Aorta (tissue), 5 donors: ENCODE data around the gene GOLGA6L2. TPM values are rescaled to one million over a fixed set of nuclear protein-coding genes. Genes with fewer than 3 reads are reported as not detected.
"Not testable (repeated sequence)": the region's sequence is repeated elsewhere in the genome, so short reads cannot be mapped to it uniquely, and the experiment has no call there.

Source experiments
- ATAC-seq: fragments of 200-7000 bp; cut with Tn5 transposase; one replicate; pipeline ENCODE4 v1.9.1; 2022; ENCODE audit warnings: moderate library complexity; ENCODE audit not compliant: low FRiP score
- DNase-seq, 2 donors: peaks; one replicate each; pipeline ENCODE4 v3.0.0-alpha.2; 2020
- H3K27ac ChIP-seq, 2 donors: one replicate each; pipeline ENCODE4 v1.5.1; 2013; ENCODE audit warnings: low read length in 2 of 2, mild to moderate bottlenecking in 2 of 2, moderate library complexity in 2 of 2, control low read depth in 1 of 2, inconsistent platforms in 1 of 2, low read depth in 1 of 2
- H3K27me3 ChIP-seq, 2 donors: one replicate each; pipeline ENCODE4 v1.6.1; 2013; ENCODE audit warnings: control low read depth in 1 of 2, low read length in 1 of 2, mild to moderate bottlenecking in 1 of 2, moderate library complexity in 1 of 2; ENCODE audit not compliant: insufficient read depth in 2 of 2, control insufficient read depth in 1 of 2
- H3K36me3 ChIP-seq, 2 donors: one replicate each; pipeline ENCODE4 v1.6.1; 2013; ENCODE audit warnings: control low read depth in 1 of 2, low read length in 1 of 2, mild to moderate bottlenecking in 1 of 2; ENCODE audit not compliant: insufficient read depth in 2 of 2, control insufficient read depth in 1 of 2
- H3K4me1 ChIP-seq, 2 donors: one replicate each; pipeline ENCODE4 v1.6.1; 2013; ENCODE audit warnings: low read length in 2 of 2, control low read depth in 1 of 2, mild to moderate bottlenecking in 1 of 2, moderate library complexity in 1 of 2; ENCODE audit not compliant: insufficient read depth in 2 of 2, control insufficient read depth in 1 of 2
- H3K4me3 ChIP-seq, 2 donors: one replicate each; pipeline ENCODE4 v1.5.1; 2013; ENCODE audit warnings: low read length in 2 of 2, control low read depth in 1 of 2, mild to moderate bottlenecking in 1 of 2
- H3K9me3 ChIP-seq: one replicate; pipeline ENCODE4 v1.6.1; 2013; ENCODE audit warnings: mild to moderate bottlenecking, low read length; ENCODE audit not compliant: control insufficient read depth
- WGBS, 2 donors: extraction: QIAGEN DNeasy Blood & Tissue Kit; methylation state at CpG; one replicate each; pipeline ENCODE4 v1.1.7; 2013; 5-methylcytosine and 5-hydroxymethylcytosine counted together
- intact Hi-C, 2 donors: fragments of 100-400 bp; cut with DNase I; formaldehyde crosslinking; loops; one replicate each; pipeline versions ENCODE4 v1.14.2 to v1.15.0; 2022
- polyA plus RNA-seq, 2 donors: library from polyadenylated mRNA; stranded (reverse); fragments of 200-250 nt; gene quantifications; one replicate each; pipeline ENCODE4 v1.2.3, GENCODE V29; 2013
- total RNA-seq, 2 donors: library from RNA; stranded (reverse); fragmentation: NEBNext Ultra II Directional; extraction: Animal tissue kit (Norgen Biotek cat#: 25700); gene quantifications; one replicate each; pipeline ENCODE4 v1.2.1, GENCODE V29; 2021
- donor health status: healthy with polysubstance abuse.
- donor health status: Bipolar disorder and iron deficiency.
- donor health status: DM: no; HTN: no; CAD: no.
- donor health status: DM: no; HTN: no; CAD: no.
- donor health status: DM: yes; HTN: yes; CAD: no.

Gene GOLGA6L2
- total and polyA plus RNA-seq, 4 donors, result 0.13 TPM; not detected in 3

DNA sequence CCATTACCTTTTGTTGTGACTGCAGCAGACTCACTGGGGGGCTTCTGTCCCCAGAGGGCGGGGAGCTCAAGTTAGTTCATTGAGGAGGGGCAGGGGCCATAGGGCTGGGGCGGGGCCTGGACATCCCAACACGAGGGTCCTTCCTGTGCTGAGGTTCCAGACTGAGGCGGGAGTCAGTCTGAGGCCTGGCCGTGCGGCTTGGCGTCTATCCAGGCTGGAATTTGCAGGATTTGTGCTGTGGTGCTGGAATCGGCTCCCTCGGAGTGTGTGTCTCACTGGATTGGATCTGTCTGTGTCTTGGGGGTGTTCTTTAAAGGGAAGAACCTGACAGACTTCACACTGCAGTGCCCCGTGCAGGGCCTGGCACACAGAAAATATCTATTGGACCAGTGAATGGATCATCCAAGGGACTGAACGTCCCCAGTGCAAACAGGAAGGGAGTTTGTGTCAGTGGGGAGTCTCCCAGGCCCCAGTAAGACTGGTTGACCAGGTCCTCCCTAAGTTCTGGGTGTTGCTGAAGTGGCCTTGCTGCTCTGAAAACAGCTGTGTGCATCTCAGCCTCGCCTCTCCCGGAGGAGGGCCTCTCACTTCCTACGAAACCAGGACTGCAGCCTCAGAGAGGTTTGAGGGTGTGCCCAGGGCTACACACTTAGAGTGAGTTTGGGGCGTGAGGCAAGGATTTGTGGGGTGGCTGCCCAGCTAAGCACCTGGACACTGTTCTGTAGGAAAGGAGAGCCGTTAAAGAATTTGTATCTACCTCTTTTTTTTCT, 26.1 kb downstream of the GOLGA6L2 start:
- Histone ChIP-seq H3K4me1 (peaks cover 0 to 2% of the 10 kb centered on the region in 2 donors), H3K27ac (peak overlapping the region in 1 of 2 donors; percentile 35), H3K4me3 (no peak overlapping the region), H3K36me3 (no peaks in the 10 kb centered on the region), H3K9me3 (no peaks in the 10 kb centered on the region), H3K27me3 (no peaks in the 10 kb centered on the region)
- ATAC-seq (peak; percentile 40), DNase-seq (peak in 1 of 2 donors; percentile 75)
- 43 to 45% methylated on average over 16 of the region's 16 CpGs for WGBS, 2 donors
- intact Hi-C loops, result loop anchor here in 1 of 2 donors (10.0 kb wide), 1 partner anchor 46 kb away; no protein-coding TSS in a partner anchor

DNA sequence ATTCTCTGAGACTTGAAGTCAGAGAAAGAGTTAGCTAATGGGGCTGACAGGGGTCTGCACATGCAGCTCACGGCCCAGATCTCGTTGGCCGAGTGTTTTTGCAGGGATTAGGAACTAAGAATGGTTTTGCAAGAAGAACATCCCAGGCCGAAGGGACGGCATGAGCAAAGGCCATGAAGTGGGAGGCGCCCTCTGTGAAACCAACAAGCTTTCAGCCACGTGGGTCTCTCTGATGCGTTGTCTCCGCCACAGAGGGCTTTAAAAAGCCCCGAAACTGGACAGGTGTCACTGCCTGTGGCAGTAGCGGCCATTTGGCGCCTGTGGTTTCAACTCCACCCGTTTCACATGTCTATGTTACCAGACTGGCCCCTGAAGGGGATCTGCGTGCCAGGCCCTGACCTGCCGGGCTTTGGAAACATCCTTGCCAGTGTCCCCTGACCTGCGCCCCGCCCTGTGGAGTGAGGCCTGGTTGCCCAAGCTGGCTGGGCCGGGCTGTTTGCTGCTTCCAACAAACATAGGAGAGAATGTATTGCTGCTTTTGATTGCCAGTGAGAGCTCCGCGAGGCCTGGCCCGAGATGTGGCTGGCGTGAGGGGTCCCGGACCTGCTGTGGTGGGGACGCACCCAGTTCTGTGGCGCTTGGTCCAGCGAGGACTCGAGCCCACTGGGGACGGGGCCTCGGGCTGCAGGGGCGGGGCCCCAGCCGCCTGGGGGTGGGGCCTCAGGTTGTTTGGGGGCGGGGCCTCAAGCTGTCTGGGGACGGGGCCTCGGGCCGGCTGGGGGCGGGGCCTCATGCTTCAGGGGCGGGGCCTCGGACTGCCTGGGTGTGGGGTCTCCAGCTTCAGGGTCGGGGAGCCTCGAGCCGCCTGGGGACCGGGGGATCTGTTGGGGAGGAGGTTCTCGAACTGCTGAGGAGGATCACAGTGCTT, 30.4 kb downstream of the GOLGA6L2 start:
- intact Hi-C loops, result no loop called here
- 88% methylated on average over 40 to 43 of the region's 43 CpGs for WGBS, 2 donors

DNA sequence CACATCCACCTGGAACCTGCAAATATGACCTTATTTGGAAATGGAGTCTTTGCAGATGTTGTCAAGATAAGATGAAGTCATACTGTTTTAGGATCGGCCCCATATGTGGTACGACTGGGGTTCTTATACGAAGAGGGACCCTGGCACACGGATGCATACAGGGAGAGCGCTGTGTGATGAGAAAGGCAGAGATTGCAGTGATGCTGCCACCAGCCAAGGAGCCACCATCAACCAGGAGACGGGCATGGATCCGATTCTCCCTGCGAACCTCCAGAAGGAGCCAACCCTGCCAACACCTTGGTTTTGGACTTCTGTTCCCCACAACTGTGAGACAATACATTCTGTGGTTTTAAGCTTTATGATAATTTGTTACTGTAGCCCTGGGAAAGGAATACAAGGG, 31.2 kb downstream of the GOLGA6L2 start:
- ATAC-seq, H3K4me3 ChIP-seq, intact Hi-C loops, H3K9me3 ChIP-seq, H3K27ac ChIP-seq, H3K4me1 ChIP-seq, H3K27me3 ChIP-seq, H3K36me3 ChIP-seq: not testable (repeated sequence)
- peak in 1 of 2 donors; percentile 20 for DNase-seq
- WGBS, 2 donors, result 93 to 95% methylated on average over 8 of the region's 8 CpGs

More for the DNA sequence above, 30.4 kb downstream of the GOLGA6L2 start:
- Histone ChIP-seq H3K27ac (no peak overlapping the region), H3K27me3 (no peaks in the 10 kb centered on the region), H3K4me1 (no peaks in the 10 kb centered on the region), H3K36me3 (no peaks in the 10 kb centered on the region), H3K9me3 (no peaks in the 10 kb centered on the region), H3K4me3 (no peak overlapping the region)
- ATAC-seq (no peak), DNase-seq (peak; percentile 28 to 62)

DNA sequence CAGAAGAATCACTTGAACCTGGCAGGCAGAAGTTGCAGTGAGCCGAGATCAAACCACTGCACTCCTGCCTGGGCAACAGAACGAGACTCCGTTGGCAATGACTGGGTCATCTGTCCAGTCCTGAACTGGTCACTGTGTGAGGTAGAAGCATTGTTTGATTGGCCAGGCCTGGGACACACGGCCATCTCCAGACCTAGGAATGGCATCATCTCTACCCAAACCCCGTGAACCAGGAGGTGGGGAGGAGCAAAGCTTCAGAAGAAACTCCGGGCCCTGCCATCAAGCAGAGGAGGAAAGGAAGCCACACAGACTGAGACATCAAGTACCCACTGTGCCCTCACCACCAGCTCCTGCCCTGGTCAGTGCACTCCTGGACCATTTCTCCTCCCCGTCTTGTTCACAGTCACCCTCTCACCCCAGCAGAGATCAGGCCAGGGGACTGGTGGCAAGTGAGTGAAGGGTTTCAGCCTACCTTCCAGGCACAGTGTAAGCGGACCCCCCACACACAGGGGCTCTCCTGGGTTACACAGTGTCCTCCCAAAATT, 31.6 kb downstream of the GOLGA6L2 start:
- H3K36me3 ChIP-seq, result no peaks in the 10 kb centered on the region
- H3K27me3 ChIP-seq, result no peaks in the 10 kb centered on the region
- H3K27ac ChIP-seq, result no peak overlapping the region
- H3K9me3 ChIP-seq, result no peaks in the 10 kb centered on the region
- ATAC-seq (no peak), DNase-seq (peak; percentile 2 to 22)
- intact Hi-C loops, result no loop called here
- WGBS, 2 donors, result 90 to 91% methylated on average over 8 of the region's 8 CpGs
- no peak overlapping the region for H3K4me3 ChIP-seq
- no peaks in the 10 kb centered on the region for H3K4me1 ChIP-seq

DNA sequence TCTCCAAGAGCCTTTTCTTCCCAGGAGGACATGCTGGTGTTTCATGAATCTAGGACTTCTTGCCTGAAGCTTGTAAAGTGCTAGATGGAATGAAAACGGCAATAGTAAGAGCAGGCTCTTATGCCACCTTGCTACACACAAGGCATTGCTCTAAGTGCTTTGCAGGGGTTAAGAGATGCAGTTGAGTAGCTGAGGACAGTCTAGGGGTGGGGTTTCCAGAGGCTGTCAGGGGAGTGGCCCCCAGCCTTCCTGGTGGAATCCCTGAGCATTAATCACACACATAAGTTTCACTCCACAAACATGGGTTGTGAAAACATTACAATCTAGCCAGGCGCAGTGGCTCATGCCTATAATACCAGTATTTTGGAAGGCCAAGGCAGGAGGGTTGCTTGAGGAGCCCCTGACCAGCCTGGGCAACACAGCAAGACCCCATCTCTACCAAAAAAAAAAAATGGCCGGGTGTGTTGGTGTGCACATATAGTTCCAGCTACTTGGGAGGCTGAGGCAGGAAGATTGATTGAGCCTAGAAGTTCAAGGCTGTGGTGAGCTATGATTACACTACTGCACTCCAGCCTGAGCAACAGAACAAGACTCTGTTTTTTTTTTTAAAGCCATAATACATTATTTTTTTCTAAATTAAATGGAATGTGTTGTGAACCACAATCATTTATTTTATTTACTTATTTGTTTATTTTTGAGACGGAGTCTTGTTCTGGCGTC, 34.0 kb downstream of the GOLGA6L2 start:
- H3K27ac ChIP-seq, H3K4me3 ChIP-seq, H3K36me3 ChIP-seq, H3K9me3 ChIP-seq, ATAC-seq, intact Hi-C loops, H3K27me3 ChIP-seq, H3K4me1 ChIP-seq: not testable (repeated sequence)
- DNase-seq, result peak; percentile 9 to 12
- 68 to 73% methylated on average over 5 of the region's 5 CpGs for WGBS, 2 donors

DNA sequence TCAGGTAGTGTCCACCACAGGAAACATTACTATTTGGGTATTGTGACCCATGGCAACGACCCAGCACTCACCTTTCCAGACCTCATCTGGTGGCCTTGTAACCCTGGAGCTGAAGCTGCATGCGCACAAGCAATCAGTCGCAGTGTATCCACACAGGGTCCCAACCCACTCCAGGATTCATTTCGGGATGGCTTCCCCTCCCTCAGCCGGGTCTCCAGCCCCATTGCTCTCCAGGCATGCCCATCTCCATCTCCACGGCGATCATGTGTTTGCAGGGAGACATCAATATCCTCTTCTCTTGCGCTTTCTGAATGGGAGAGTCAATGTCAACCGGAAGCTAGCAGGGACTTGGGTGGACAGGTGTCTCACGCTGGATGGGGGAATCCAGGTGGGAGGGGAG, 35.2 kb downstream of the GOLGA6L2 start:
- DNase-seq, result peak; percentile 3 to 59
- WGBS, 2 donors, result 86 to 88% methylated on average over 10 of the region's 10 CpGs
- Histone ChIP-seq H3K27ac (no peak overlapping the region), H3K4me1 (no peaks in the 10 kb centered on the region), H3K27me3 (no peaks in the 10 kb centered on the region), H3K4me3 (no peak overlapping the region), H3K36me3 (no peaks in the 10 kb centered on the region), H3K9me3 (no peaks in the 10 kb centered on the region)
- no peak for ATAC-seq
- intact Hi-C loops, result no loop called here

DNA sequence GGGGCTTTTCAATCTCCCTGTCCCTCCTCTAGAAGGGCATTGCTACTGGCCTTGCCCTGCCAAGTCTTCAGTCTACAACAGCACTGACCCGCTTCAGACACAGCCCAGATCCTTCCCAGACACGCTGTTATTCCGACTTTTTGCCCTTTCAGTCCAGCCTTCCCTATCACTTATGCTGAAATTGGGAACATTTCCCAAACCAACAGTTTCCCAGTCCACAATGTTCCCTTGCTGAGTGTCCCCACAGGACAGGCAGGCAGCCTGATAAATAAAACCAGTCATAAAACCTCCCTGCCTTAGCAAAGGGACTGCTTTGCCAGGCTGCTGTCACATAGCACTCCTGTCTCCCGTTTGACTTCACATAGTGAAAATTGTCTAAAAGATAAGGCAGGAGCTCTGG, 43.5 kb downstream of the GOLGA6L2 start:
- Histone ChIP-seq H3K4me1 (peaks cover 3 to 7% of the 10 kb centered on the region in 2 donors), H3K36me3 (no peaks in the 10 kb centered on the region), H3K27me3 (no peaks in the 10 kb centered on the region), H3K27ac (peak overlapping the region; percentile 68 to 100), H3K9me3 (no peaks in the 10 kb centered on the region), H3K4me3 (no peak overlapping the region)
- 7 to 10% methylated on average over 4 of the region's 4 CpGs for WGBS, 2 donors
- ATAC-seq (peak; percentile 77), DNase-seq (peak in 1 of 2 donors; percentile 63)
- intact Hi-C loops, result no loop called here

DNA sequence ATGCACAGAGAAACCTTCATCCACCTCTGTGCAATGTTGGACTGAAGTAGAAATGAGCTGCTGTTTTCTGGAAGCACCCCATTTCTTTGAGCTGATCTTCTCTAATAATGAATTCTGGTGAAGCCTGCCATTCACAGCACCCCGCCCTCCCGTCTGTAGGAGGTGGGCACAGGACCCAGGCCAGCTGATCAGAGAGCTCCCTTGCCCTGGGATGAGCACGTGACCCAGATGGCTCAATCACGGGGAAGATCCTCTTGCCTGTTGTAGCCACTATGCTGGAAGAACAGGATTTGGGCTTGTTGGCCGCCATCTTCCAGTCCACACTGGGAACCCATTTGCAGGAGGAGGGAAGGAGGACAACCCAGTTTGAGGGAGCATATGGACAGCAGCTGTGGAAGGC, 44.5 kb downstream of the GOLGA6L2 start:
- intact Hi-C loops, result no loop called here
- DNase-seq, result peak in 1 of 2 donors; percentile 37
- peak overlapping the region; percentile 68 to 100 for H3K27ac ChIP-seq
- peaks cover 3 to 7% of the 10 kb centered on the region in 2 donors for H3K4me1 ChIP-seq
- no peak overlapping the region for H3K4me3 ChIP-seq
- H3K36me3 ChIP-seq, result no peaks in the 10 kb centered on the region
- no peaks in the 10 kb centered on the region for H3K9me3 ChIP-seq
- ATAC-seq, result no peak
- H3K27me3 ChIP-seq, result no peaks in the 10 kb centered on the region
- 76 to 86% methylated on average over 5 of the region's 5 CpGs for WGBS, 2 donors
